Measurements from ENCODE around the gene ALDH8A1. TPM values are rescaled to one million over a fixed set of nuclear protein-coding genes. Genes with fewer than 3 reads are reported as not detected.

The ALDH8A1 gene
- total RNA-seq, 1 donor from 2014 or later = 0.86 TPM

DNA sequence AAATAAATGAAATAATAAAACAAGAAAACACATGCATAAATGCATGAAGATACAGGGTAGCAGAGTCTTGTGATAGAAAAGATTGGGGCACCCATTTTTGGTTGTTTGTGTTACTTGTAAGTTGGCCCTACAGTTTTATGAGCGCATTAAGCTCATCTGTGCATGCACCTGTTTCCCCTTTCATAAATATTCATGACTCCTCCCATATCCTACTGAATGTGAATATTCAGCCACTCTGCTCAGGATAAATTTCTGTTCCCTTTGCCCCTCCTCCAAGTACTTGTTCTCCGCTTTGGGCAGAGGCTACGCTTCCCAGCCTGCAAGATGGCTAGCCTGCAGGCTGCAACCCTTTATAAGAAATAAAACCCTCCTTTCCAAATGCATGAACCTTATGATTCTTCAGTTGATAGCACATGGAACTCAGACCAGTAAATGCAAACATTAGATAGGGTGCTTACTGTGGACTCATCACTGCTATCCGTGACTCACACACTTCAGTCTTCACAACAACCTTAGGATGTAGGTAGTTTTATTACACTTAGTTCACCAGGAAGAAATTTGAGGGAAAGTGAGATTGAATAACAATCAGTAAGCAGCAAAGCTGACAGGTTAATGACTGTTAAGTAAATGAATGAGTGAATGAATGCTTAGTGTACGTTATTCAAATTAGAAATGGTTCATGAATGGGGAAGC lies 15.0 kb downstream of the ALDH8A1 start:
- intact Hi-C loops (cut with DNase I) = no loop called here
- no peak for ATAC-seq
- H3K4me1 ChIP-seq = no peaks in the 10 kb centered on the region

DNA sequence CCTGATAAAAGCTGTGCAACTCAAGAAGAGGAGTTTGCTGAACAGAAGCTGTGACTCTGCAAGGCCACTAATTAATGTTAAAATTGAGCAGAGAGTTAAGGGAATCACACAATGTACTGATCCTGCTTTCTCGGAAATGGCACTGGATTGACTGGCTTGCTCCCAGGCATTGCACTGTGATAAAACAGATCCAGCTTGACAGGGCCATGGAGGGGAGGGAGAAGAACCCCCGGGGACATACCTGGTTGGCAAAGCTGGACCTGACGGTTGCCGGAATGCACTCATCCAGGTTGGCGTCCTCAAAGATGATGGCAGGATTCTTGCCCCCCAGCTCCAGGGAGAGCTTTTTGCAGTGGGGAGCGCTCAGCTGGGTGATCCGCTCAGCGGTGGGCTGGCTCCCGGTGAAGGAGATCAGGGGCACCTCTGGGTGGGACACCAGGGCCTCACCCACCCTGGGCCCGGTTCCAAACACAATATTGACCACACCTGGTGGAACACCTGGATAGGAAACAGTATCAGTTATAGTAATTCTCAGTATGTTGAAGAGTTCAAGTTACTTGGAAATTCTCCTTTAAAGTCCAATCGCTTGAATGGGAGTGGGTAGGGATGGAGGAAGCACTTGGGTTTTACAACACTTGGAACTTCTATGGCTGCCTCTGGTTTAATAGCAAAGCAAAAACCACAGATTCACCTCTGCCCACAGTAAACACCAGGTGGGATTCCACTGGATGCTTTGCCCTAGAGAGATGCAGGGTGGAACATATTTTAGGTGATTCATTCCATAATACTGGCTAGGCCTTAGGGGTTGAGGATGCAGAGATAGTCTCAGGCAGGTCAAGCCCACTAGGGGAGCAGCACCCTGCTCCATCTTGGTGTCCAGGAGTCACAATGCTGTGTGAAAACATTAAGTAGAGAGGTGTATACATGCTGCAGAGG lies 17.1 kb downstream of the ALDH8A1 start:
- Histone ChIP-seq H3K4me3 (no peak overlapping the region), H3K4me1 (no peaks in the 10 kb centered on the region), H3K9me3 (no peaks in the 10 kb centered on the region), H3K36me3 (no peaks in the 10 kb centered on the region), H3K27me3 (ENCODE audit: low read depth) (no peaks in the 10 kb centered on the region), H3K27ac (no peak overlapping the region)
- ATAC-seq = no peak
- intact Hi-C loops (cut with DNase I) = no loop called here
- TF ChIP-seq, protein P1, sequence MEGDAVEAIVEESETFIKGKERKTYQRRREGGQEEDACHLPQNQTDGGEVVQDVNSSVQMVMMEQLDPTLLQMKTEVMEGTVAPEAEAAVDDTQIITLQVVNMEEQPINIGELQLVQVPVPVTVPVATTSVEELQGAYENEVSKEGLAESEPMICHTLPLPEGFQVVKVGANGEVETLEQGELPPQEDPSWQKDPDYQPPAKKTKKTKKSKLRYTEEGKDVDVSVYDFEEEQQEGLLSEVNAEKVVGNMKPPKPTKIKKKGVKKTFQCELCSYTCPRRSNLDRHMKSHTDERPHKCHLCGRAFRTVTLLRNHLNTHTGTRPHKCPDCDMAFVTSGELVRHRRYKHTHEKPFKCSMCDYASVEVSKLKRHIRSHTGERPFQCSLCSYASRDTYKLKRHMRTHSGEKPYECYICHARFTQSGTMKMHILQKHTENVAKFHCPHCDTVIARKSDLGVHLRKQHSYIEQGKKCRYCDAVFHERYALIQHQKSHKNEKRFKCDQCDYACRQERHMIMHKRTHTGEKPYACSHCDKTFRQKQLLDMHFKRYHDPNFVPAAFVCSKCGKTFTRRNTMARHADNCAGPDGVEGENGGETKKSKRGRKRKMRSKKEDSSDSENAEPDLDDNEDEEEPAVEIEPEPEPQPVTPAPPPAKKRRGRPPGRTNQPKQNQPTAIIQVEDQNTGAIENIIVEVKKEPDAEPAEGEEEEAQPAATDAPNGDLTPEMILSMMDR (IDR thresholded peaks at IDR 0.05) = no peak
- DNase-seq = no peak

More for the DNA sequence above, 15.0 kb downstream of the ALDH8A1 start:
- H3K4me3 ChIP-seq = no peak overlapping the region
- no peak overlapping the region for H3K27ac ChIP-seq
- H3K27me3 ChIP-seq (ENCODE audit: low read depth) = no peaks in the 10 kb centered on the region
- H3K9me3 ChIP-seq = no peaks in the 10 kb centered on the region
- DNase-seq = no peak
- no peaks in the 10 kb centered on the region for H3K36me3 ChIP-seq
- TF ChIP-seq, protein P1 (IDR thresholded peaks at IDR 0.05) = no peak

DNA sequence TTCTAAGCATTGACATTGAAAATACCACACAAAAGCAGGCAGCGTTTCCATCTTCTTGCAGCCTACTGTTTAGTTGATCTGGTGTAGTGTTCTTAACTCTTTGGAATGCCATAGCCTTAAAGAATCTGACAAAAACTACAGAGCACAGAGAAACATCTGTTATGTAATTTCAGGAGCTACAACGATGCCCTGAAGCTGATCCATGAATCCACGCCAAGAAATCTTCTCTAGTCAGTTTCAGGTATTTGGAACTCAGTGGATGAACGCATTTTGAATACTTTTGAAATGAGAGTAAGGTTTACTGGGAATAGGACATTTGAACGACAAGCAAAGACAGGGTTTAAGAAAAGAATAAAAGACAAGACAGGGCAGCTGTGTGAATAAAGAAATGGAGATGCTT lies 17.8 kb downstream of the ALDH8A1 start:
- no peak overlapping the region for H3K27ac ChIP-seq
- no peaks in the 10 kb centered on the region for H3K27me3 ChIP-seq (ENCODE audit: low read depth)
- intact Hi-C loops (cut with DNase I) = no loop called here

DNA sequence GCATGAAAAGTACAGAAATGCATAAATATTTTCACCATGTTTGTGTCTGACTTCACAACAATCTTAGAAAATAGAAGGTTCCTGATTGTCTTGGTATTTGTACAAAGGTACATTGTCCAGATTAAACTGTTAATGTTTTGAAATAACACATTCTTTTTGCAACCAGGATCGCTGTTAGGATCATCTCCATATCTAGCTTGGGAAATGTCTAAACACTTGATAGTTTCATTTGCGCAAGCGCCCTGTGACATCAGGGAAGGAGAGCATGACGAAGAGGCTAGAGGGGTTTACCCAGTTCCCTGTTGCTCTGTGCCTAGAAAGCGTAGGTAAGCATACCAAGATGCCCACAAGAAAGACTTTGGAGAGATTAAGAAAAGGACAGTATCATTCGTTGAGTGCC lies 19.4 kb downstream of the ALDH8A1 start:
- Histone ChIP-seq H3K4me1 (no peaks in the 10 kb centered on the region), H3K27me3 (ENCODE audit: low read depth) (no peaks in the 10 kb centered on the region), H3K9me3 (no peaks in the 10 kb centered on the region), H3K36me3 (no peaks in the 10 kb centered on the region), H3K27ac (no peak overlapping the region), H3K4me3 (no peak overlapping the region)
- TF ChIP-seq, protein P1 (IDR thresholded peaks at IDR 0.05) = no peak
- DNase-seq (no peak), ATAC-seq (no peak)
- intact Hi-C loops (cut with DNase I) = no loop called here

More for the DNA sequence above, 17.8 kb downstream of the ALDH8A1 start:
- TF ChIP-seq, protein P1 (IDR thresholded peaks at IDR 0.05) = no peak
- DNase-seq = no peak
- Histone ChIP-seq H3K9me3 (no peaks in the 10 kb centered on the region), H3K4me1 (no peaks in the 10 kb centered on the region), H3K36me3 (no peaks in the 10 kb centered on the region), H3K4me3 (no peak overlapping the region)
- no peak for ATAC-seq

DNA sequence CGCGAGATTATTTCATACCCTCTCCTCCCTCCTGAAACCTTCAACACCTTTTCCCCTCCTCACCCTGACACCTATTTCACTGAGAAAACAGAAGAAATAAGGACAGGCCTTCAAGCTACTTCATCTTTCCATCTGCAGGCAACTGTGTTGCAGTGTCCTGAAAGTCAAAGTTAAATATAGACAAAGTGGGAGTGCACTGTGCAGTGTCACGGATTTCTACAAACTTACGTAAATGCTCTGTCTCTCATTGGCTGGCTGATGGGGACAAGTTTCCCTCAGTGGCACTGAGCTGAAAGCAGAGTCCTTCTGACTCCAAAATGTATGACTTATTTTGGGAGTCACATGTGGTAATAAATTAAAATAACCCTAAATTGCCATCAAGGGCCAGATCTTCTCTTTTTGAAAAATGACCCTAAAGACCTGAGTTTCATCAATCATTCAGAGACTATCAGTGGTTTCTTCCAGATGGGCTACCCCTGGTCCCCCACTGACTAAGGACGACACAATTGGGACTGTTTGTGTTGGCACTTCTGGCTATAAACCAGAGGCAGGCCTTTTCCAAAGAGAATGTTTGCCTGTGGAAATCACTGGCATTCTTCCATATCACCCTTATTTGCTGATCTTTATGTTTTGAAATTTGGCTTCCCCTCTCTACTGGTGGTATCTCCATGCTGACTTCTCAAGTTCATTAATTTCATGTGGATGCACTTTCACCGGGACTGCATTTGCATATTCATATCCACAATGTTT lies 21.6 kb downstream of the ALDH8A1 start:
- H3K4me3 ChIP-seq = no peak overlapping the region
- intact Hi-C loops (cut with DNase I) = no loop called here
- H3K4me1 ChIP-seq = no peaks in the 10 kb centered on the region
- no peak for ATAC-seq
- H3K27me3 ChIP-seq (ENCODE audit: low read depth) = no peaks in the 10 kb centered on the region
- no peaks in the 10 kb centered on the region for H3K9me3 ChIP-seq
- DNase-seq = no peak
- TF ChIP-seq, protein P1 (IDR thresholded peaks at IDR 0.05) = no peak
- H3K27ac ChIP-seq = no peak overlapping the region
- H3K36me3 ChIP-seq = no peaks in the 10 kb centered on the region
